NOMO-1 (cell line): ENCODE data around the gene DLX2.
A peak's percentile ranks its signal among the peaks of the same experiment; 100 is the strongest.

Source experiments
- DNase-seq, 2 experiments: peaks; one replicate each; lab custom pipeline; 2025; ENCODE audit not compliant: unreplicated experiment in 2 of 2; lab: John Stamatoyannopoulos, UW

The DLX2 gene

DNA sequence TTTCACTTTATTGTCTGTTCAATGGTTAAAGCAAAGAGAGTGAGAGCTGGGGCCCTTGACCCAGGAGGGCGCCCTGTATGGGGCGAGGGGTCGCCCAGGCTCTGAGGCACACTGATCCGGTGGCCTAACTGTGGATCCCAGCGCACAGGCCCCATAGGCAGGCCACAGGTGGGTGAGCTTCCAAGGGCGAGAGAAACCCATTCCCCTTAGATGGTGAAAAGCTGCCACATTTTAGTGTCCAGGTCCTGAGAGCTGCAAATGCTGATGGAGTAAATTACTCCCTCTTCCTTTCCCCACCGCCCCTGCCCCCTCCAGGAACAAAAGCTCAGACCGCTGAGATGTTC lies 5.9 kb upstream of the DLX2 start:
- no peak for DNase-seq

DNA sequence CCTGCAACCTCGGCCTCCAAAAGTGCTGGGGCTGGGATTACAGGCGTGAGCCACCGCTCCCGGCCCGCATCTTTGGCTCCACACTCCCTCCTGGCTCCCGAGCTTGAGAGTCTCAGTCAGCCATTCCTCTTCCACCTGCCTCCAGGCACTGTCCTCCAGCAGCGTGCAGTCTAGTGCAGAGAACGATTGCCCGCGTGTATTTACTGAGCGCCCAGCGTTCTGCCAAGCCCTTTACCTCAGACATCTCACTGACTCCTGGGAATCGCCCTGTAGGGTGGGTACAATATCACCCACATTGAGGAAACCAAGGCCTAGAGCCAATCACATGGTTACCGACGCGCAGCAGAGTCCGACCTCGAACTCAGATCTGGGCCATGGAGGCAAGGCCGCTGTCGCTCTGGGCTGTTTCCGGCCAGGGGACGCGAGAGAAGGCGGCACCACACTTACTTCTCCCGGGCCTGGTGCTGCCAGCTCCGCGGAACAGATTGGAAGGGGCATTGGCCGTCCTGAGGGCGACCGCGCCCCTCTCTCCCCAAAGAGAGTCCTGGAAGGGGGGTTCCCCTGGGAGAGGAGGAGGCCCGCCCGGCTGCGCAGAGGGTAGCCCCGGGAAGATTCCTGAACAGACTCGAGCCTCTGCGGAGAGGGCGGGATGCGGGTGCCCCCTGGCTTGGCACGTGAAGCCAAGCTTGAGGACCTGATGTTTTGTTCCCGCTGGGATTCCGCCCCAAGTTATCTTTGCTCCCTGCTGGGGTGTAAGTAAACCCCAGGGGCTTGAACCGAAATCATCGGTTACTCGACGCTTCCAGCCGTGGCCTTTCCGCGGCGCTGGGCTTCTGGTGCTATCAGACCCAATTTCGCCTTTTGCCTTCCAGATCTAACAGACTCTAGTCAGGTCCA lies 5.2 kb upstream of the DLX2 start:
- no peak for DNase-seq

DNA sequence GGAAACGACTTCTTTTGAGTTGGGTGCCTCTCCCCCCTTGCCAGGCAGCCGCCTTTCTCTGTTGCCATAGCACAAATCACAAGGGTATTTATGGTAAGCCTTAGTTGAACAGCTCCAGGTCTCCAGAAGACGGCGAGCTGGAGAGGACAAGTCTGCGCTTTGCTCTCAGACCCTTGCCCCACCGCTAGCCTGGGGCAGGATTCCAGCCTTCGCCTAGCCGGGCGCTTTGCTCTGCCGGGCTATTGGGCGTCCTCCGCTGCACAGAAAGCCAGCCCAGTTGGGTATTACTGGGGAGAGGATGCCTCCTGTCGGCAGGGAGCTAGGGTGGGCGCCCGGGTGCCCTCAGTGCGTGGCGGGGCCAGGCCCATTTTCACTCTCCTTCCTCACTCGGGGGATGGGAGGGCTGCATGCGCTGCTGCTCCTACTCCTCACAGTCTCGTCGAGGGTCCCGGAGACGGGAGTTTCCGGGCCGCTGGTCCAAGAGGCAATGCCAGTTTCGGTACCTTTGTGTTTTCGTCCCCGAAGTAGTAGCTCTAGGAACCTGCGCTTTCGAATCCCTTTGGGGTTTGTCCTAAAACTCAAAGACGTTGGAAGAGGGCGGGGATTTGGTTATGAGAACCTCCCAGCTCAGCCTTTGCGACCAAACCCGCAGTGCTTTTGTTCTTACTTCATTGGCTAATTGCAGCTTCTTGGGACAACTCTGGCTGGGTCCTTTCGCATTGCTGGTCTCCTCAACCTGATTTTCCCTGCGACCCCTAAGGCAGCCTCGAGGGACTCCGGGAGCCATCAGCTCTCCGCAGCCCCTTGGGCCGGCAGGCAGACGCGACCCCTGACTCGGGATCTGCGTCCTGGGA lies 3.6 kb upstream of the DLX2 start:
- DNase-seq: peak; percentile 76 to 78

DNA sequence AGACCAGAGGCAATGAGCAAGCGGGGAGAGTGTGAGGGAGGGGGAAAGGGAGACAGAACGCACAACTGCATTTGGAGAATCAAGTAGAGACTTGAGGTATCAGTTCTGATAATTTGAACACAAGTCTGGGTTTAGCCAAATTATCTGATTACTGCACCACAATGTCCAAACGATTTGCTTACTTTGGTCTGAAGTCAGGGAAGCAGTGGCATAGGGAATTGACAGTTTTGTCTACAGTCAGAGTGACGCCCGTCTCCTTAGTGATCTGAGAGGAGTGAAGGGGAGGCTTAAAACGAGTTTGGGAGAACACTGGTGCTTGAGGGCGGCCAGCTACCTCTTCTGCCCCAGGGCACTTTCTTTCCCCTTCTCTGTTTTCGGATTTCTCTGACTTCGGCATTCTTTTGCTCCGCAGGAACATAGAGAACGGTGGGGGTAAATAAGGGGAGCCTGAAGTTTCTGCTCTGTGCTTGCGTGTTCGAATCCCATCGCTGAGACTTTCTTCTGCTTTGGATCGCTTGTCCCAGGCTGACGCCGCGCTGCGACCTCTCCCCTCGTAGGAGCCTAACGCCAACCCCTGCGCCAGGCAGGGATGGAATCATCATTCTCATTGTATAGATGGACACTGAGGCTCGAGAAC lies 2.9 kb upstream of the DLX2 start:
- no peak for DNase-seq

DNA sequence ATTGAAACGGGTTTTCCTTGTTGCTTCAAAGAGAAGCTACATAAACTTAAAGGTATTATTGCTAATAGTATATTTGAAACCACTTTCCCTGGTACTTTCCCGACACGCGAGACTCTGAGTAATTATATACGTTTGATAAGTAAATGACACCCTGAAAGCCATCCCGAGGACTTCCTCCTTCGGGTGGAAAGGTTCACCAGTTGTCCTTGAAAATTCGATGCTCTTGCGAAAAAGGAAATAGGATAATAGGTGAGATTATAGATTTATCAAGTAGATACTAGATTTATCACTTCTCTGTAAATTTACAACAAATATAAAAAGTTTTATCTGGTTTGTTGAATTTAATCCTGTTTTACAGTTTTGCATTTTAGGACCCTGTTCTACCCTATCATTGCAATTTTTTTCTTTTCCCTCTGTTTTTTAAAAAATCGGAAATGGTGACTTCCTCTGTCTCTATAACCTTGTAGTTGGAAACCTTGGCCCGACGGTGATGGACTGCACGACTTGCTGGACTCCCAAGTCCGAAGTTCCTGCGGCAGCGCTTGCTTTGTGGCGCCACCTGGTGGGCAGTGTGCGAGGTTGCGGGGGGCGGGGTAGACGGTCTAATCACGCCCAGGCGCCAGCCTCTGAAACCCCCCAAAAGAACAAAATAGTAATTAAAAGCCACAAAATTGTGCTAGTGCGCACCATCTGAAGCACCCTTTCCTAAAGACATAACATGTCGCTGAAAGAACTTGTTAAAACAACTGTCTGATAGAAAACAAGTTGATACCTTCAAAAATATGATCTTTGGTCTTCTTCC lies 972 bp upstream of the DLX2 start:
- peak; percentile 49 to 69 for DNase-seq

DNA sequence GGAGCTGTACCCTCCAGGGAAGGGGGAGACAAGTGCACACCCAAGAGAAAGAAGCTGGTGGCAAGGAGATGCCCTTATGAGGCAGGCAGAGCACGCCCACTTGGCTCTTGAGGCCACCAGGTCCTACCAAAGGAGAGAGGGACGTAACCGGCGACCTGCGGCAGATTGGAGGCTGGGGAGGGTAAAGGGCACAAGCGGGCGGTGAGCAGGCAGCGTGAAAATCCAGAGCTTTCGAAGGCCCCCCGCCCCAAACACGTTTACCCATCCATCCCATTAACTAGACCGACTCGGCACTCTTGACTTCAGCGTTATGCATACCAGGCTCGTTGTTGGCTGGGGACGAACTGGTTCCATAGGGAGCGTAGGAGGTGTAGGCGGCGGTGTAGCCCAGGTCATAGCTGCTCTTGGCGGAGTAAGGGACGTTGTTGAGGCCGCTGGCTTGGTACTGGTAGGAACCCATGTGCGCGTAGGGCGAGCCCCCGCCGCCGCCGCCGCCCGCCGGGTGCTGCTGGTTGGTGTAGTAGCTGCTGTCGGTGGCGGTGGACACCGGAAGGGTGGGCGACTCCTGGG lies 794 bp downstream of the DLX2 start:
- DNase-seq: no peak

DNA sequence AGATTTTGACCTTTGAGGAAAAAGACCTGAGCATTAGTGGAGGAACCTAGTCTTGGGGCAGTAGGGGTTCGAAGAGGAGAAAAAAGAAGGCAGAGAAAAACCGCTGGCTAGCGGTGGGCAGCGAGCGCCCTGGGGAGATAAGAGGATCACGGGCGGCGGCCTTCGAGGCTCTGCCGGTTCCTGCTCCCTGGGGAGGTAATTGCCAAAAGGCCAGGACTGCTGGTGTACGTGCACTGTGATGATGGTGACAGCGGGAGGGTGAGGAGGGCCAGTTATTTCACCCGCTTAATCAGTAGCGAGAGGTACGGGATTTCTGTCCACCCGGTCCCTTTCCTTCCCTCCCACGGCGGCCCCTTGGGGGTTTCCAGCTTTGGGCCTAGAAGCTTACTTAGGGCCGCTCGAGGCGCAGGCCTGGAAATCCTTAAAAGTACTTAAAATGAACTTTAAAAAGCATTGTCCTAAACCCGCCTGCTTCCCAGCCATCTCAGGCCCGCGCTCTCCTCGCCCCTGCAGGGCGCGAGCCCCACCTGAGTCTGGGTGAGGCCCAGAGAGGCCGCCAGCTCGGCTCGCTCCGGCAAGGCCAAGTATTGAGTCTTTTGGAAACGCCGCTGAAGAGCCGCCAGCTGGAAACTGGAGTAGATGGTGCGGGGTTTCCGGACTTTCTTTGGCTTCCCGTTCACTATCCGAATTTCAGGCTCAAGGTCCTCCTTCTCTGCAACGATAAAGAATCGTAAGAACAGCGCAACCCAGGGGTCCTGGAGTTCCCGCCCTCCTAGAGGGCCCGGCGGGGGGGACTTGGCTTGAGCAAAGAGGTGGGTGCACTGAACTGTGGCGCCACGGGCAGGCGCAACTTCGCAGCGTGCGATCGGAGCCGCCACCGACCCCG lies 1.5 kb downstream of the DLX2 start:
- no peak for DNase-seq

DNA sequence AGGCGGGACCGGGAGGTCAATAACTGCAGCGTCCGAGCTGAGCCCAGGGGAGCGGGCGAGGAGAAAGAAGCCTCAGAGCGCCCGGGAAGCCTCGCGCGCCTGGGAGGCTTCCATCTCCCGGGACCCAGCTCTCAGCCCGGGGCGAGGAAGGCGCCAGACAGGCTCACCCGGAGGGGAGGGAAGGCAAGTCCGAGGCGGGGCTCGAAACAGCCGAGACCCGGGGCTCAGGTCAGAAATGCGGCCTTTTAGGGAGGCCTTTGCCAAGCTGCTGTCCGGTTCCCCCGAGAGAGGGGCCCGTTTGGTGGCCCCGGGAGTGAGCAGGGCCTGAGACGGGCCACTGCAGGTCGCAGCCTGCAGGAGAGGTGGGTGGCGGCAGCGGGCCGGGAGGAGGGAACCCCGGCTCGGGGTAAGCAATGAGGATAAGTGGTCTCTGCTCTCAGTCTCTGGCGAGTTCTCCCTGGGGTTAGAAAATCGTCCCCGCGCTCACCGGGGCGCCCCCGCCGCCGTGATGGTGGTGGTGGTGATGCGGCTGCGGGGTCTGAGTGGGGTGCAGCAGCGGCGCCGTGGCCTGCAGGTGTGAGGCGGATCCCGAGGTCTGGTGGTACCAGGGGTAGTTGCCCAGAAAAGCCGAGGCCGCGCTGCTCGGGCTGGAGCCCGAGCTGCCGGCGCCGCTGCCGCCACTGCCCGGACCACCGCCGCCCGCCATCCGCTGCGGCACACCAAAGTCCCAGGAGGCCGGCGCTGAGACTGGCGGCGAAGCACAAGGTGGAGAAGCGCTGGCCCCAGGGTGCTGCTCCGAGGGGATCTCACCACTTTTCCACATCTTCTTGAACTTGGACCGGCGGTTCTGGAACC lies 2.4 kb downstream of the DLX2 start:
- DNase-seq: no peak

DNA sequence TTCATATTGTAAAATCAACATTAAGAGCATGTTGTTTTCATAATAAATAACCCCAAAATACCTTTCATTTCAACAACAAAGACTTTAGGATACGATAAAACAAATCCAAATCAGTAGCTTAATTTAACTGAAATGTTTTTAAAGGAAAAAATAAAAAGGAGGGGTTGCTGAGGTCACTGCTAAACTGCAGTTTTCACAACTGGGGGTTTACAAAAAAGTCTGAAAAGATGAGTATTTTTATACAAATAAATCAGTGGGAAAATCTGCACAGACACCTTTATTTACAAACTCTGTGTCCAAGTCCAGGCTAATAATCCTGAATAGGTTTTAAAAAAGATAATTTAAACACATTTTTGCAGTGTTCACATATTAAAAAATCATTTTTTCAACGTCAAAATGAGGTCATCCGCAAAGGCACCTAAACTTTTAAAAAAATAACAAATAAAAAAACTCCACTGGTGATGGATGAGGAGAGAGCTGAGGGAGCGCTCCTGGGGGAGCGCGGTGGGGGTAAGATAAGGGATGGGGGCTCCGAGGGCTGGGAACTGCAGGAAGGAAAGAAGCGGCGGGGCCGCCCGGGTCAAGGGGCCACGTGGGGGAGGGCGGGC lies 3.1 kb downstream of the DLX2 start:
- DNase-seq: no peak

DNA sequence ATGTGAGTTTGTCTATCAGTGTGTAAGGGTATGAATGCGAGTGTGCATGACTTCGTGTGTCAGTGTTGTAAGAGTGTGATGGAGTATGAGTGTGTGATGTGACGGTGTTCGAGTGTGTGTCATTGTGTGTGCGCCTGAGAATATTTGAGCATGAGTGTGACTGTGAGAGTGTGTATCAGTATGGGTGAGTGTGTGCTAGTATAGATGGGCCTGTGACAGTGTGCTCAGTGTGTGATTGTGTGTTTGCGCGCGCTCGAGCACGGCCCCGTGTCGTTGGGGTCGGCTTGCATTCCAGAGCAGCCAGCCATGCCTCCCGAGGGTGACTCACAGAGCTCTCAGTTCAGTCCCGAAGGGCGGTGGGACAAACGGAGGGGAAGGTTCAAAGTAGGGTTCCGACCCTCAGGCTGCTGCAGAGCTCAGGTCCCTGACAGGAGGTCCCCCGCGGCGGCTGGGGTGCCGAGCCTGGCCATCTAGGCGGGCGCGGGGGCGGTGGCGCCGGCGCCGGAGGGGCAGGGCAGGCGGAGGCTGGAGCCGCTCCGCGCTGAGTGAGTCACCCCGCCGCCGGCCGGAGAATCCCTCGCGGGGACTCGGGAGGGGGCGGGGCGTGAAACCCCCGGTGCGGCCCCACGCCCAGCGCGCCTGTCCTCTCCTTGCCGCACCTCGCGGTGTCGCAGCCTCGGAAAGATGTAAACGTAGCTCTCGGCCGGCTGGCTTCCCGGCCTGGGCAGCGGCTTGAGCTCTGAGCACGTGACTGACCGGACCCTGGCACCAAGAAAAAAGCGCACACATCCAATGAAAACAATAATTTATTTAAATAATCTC lies 3.8 kb downstream of the DLX2 start:
- peak in 1 of 2 experiments; percentile 23 for DNase-seq

DNA sequence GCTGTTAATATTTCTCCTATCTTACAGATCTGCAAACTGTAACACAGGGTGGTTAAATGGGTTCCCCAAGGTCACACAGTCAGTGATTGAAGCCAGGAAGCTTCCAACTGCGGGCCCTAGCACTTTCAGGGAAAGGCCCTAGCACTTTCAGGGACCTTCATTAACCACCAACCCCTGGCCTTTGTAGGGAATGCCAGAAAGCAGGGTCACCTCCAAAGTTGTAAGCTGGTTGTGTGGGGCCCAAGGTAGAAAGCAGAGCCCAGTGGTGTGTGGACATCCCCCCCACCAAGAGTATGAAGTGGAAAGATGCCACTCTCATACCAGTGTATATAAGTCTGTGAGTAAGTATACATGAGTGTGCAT lies 4.4 kb downstream of the DLX2 start:
- no peak for DNase-seq

DNA sequence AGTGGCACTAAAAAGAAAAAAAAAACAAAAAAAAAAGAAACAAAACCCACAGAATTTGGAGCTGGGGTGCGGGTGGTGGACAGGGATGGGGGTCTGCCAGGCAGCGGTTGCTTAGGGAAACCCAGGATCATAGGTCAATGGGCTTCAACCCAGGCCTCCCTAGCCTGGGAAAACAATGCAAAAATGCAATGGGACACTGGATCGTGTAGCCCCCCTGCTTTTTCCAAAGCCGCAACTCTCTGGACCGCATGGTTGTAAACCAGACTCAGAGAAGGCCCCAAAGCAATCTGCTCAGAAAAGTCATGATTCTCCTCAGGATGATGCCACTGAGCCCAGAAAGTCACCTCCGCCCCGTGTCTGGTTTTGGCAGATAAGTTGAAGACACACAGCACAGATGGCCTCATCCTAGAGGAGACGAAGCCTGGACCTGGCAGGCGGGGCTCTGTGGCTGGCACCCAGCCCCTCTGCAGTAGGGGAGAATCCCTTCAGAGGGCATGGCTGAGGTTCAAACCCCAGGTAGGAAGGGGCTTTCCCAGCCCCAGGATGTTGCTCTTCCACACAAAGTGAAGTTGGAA lies 5.1 kb downstream of the DLX2 start:
- no peak for DNase-seq

DNA sequence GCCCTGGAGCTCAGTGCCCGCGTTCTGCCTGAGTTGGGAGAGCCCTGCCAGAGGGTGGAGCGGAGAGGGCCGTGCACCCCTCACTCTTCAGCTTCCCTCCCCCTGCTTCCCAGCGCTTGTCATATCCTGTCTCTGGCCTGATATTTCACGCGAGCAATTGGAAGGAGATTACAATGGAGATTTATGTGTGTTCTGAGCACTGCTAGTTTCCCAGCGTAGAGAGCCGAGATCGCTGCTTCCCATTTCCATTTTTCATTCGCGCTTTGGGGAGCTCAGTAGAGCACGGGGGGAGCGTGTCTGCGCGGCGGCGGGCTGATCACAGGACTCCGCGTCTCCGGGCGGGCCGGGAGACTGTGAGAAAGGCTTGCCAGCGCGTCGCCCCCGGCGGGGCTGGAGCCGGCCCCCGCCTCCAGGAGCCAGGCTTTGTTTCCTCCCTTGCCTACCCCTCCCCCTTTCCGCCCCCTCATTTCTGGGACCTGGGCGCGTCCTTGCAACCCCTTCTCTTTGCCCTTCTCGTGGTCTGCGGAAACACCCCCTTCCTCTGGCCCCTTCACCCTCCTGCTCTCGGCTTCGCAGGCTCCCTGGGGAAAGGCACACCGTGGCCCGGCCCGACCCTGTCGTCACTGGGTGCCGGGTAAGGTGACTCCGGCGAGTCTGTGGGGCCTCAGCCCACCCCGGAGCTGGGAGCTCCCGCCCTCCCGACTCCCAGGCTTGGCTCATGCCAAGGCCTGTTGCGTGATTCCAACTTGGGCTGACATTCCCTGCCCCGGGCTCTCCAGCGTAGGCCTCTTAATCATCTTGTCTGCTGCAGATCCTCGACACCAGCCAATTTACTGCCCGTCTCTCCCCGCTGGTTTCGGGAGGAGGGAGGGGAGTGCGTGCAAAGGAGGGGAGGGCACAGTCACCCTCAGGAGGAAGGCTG lies 5.8 kb downstream of the DLX2 start:
- peak in 1 of 2 experiments; percentile 16 for DNase-seq

DNA sequence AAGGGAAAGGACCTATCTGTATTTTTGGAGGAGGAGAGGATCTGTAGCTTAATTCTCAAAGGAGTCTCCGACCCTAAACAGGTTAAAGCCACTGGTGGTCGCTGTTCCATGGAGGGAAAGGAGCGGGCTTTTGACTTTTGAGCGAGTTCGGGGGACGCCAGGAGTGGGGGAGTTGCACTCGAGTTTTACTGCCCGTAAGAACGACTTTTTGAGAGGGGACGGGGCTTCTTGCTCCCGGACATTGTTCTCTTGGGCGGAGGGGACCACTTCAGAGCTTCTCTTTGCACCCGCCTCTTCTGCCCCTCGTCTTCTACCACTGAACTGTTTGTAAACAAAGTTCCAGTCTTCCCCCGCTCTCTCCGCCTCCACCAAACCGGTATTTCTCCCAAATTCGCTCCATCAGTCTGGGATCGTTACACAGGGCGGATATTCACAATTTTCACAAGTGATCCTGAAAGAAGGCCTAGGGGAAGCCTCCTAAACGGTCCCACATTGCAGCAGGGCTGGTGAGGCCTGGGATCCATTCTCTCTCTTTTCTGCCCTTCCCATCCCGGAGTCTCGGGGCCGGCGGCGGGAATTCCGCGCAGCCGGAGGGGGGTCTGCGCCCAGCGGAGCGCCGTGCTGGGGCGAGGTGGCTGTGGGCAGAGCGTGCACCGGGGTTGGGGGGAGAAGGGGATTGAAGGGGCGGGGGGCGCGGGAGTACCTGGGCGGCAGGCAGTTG lies 6.6 kb downstream of the DLX2 start:
- DNase-seq: no peak
